GM23338 (cell line): ENCODE data around the gene PRC1. TPM values are rescaled to one million over a fixed set of nuclear protein-coding genes. Genes with fewer than 3 reads are reported as not detected.

Experiments
- ATAC-seq: fragments of 200-7000 bp; cut with Tn5 transposase; 3 replicates; pipeline ENCODE4 v1.9.1; 2020
- DNase-seq: peaks from one replicate; pipeline ENCODE4 v3.0.0-alpha.2; 2015; ENCODE audit warnings: low spot score
- H2AFZ ChIP-seq: fragments of 200-600 bp; sonication (generic); 2 replicates; pipeline ENCODE4 v1.8.0; 2016; ENCODE audit warnings: antibody characterized with exemption, mild to moderate bottlenecking, moderate library complexity
- H3F3A ChIP-seq: fragments of 200-600 bp; sonication (generic); replicated peaks from 2 replicates; pipeline ENCODE4 v1.8.0; 2017; ENCODE audit warnings: antibody characterized with exemption, mixed run types, low read depth
- H3K27ac ChIP-seq: fragments of 200-600 bp; sonication (generic); 2 replicates; pipeline ENCODE4 v1.6.1; 2016; ENCODE audit warnings: low read depth
- H3K27me3 ChIP-seq: fragments of 200-600 bp; sonication (generic); 2 replicates; pipeline ENCODE4 v1.8.0; 2016; ENCODE audit warnings: mild to moderate bottlenecking, mixed run types, moderate library complexity; ENCODE audit not compliant: insufficient read depth
- H3K36me3 ChIP-seq: fragments of 200-600 bp; sonication (generic); 2 replicates; pipeline ENCODE4 v1.8.0; 2016; ENCODE audit warnings: mild to moderate bottlenecking; ENCODE audit not compliant: insufficient read depth
- H3K4me1 ChIP-seq: fragments of 200-600 bp; sonication (generic); 2 replicates; pipeline ENCODE4 v1.8.0; 2016; ENCODE audit warnings: mild to moderate bottlenecking, moderate library complexity; ENCODE audit not compliant: insufficient read depth
- H3K4me2 ChIP-seq: fragments of 200-600 bp; sonication (generic); 2 replicates; pipeline ENCODE4 v1.7.1; 2017; ENCODE audit warnings: mixed run types
- H3K4me3 ChIP-seq: fragments of 200-600 bp; sonication (generic); 2 replicates; pipeline ENCODE4 v1.6.1; 2016; ENCODE audit warnings: mixed run types
- H3K79me2 ChIP-seq: fragments of 200-600 bp; sonication (generic); replicated peaks from 2 replicates; pipeline ENCODE4 v1.8.0; 2017; ENCODE audit warnings: mild to moderate bottlenecking; ENCODE audit not compliant: insufficient read depth
- H3K9me2 ChIP-seq: fragments of 200-600 bp; sonication (generic); 2 replicates; pipeline ENCODE4 v1.8.0; 2017; ENCODE audit not compliant: insufficient read depth
- H4K20me1 ChIP-seq: fragments of 200-600 bp; sonication (generic); replicated peaks from 2 replicates; pipeline ENCODE4 v1.8.0; 2017; ENCODE audit warnings: mild to moderate bottlenecking; ENCODE audit not compliant: insufficient read depth
- H3K27ac Mint-ChIP-seq: 2 replicates; pipeline ENCODE4 v1.8.0; 2020; ENCODE audit warnings: inconsistent platforms, mild to moderate bottlenecking, moderate library complexity, mixed read lengths
- H3K27me3 Mint-ChIP-seq: 3 replicates; pipeline ENCODE4 v1.8.0; 2022; ENCODE audit warnings: low read depth, mild to moderate bottlenecking, moderate library complexity, mixed read lengths, inconsistent platforms; ENCODE audit not compliant: insufficient read depth, poor library complexity
- H3K36me3 Mint-ChIP-seq: 3 replicates; pipeline ENCODE4 v1.8.0; 2021; ENCODE audit warnings: low read depth, mild to moderate bottlenecking, inconsistent platforms, moderate library complexity, mixed read lengths
- H3K4me1 Mint-ChIP-seq: 3 replicates; pipeline ENCODE4 v1.8.0; 2020; ENCODE audit warnings: mild to moderate bottlenecking, inconsistent platforms, mixed read lengths
- H3K4me3 Mint-ChIP-seq: 3 replicates; pipeline ENCODE4 v1.8.0; 2021; ENCODE audit warnings: moderate library complexity, mild to moderate bottlenecking, inconsistent platforms, mixed read lengths
- H3K9me3 Mint-ChIP-seq: 3 replicates; pipeline ENCODE4 v1.8.0; 2020; ENCODE audit warnings: moderate library complexity, mild to moderate bottlenecking, inconsistent platforms, mixed read lengths
- CREB1 ChIP-seq: fragments of 250-450 bp; sonication (Bioruptor Pico); IDR thresholded peaks from 2 replicates; pipeline ENCODE4 v1.5.0; 2020; ENCODE audit warnings: low read depth, mild to moderate bottlenecking, moderate library complexity
- EZH2 ChIP-seq: fragments of 200-600 bp; sonication (generic); IDR thresholded peaks from one replicate; pipeline ENCODE4 v1.8.0; 2017; ENCODE audit warnings: antibody characterized with exemption, mild to moderate bottlenecking, low read depth; ENCODE audit not compliant: unreplicated experiment
- JUNB ChIP-seq: IDR thresholded peaks from one replicate; pipeline ENCODE4 v1.6.1; 2016; ENCODE audit warnings: antibody characterized with exemption; ENCODE audit not compliant: unreplicated experiment
- NANOG ChIP-seq: IDR thresholded peaks from 2 replicates; pipeline ENCODE4 v1.6.1; 2016; ENCODE audit warnings: antibody characterized with exemption, borderline replicate concordance
- STAT1 ChIP-seq: IDR thresholded peaks from one replicate; pipeline ENCODE4 v1.6.1; 2016; ENCODE audit warnings: antibody characterized with exemption; ENCODE audit not compliant: unreplicated experiment
- ZNF114 ChIP-seq: fragments of 250-450 bp; sonication (Bioruptor Pico); IDR thresholded peaks from 2 replicates; pipeline ENCODE4 v1.5.0; 2020; ENCODE audit warnings: mild to moderate bottlenecking, moderate library complexity
- polyA plus RNA-seq: library from polyadenylated mRNA; unstranded; fragments of >200 nt; fragmentation: Nextera tagmentation; extraction: Ambion mirVana; gene quantifications from 2 replicates; pipeline ENCODE4 v1.2.1, GENCODE V29; 2016
- total RNA-seq: library from RNA; depleted of rRNA; stranded (reverse); fragments of >200 nt; shearing (Covaris generic); gene quantifications from 2 replicates; pipeline ENCODE4 v1.2.3, GENCODE V29; 2014
- TF ChIP-seq, protein P1 (sequence below): fragments of 250-450 bp; sonication (Bioruptor Pico); IDR thresholded peaks from 2 replicates; pipeline ENCODE4 v1.5.0; 2020; ENCODE audit warnings: mild to moderate bottlenecking, moderate library complexity
- TF ChIP-seq, protein P2 (sequence below), 2 experiments: fragments of 200-600 bp in 1 of 2; sonication (generic) in 1 of 2; conservative IDR thresholded peaks; 2 replicates each; pipeline versions ENCODE4 v1.5.1 to v1.6.1; 2016 to 2017; ENCODE audit warnings: antibody characterized with exemption in 2 of 2, low read depth in 2 of 2, mild to moderate bottlenecking in 2 of 2, moderate library complexity in 1 of 2
- TF ChIP-seq, protein P3 (sequence below): IDR thresholded peaks from one replicate; pipeline ENCODE4 v1.6.1; 2018; ENCODE audit warnings: antibody characterized with exemption; ENCODE audit not compliant: unreplicated experiment
- TF ChIP-seq, protein P4 (sequence below): IDR thresholded peaks from 2 replicates; pipeline ENCODE4 v1.6.1; 2016; ENCODE audit warnings: antibody characterized with exemption

PRC1 gene
- total and polyA plus RNA-seq, 2 experiments from 2014 or later: 102 to 150 TPM

DNA sequence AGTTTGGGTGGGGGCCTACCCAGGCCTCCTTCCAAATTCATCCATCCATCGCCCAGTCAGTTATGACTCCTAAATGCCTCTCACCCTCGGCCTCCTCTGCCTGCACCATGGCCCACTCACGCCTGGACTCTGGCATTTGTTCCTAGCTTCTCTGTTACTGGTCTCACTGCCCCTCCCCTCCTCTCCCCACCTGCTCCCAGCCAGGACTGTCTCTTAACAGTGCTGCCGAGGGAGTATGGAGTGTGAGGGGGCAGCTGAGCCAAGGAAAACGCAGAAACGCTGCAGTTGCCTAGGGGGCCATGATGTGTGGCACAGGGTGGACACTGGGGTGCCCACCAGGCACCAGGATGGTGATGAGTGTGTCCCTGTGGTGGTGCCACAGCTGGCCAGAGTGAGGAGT, 36.5 kb downstream of the PRC1 start:
- H3K4me3 ChIP-seq: peak overlapping the region; percentile 75
- H3K4me2 ChIP-seq: peak overlapping the region; percentile 84
- H3K36me3 ChIP-seq: peaks cover 4% of the 10 kb centered on the region
- Mint-ChIP-seq H3K9me3 (no peaks in the 10 kb centered on the region; the same call in 2 of the 3 replicates), H3K4me1 (peaks cover 10% of the 10 kb centered on the region), H3K27ac (peak overlapping the region; percentile 71), H3K36me3 (peaks cover 40% of the 10 kb centered on the region), H3K27me3 (peaks cover 19% of the 10 kb centered on the region), H3K4me3 (peak overlapping the region; percentile 80)
- H3K79me2 ChIP-seq: no peaks in the 10 kb centered on the region
- H3K27ac ChIP-seq: no peak overlapping the region
- H3K27me3 ChIP-seq: no peaks in the 10 kb centered on the region
- H3K4me1 ChIP-seq: peaks cover 13% of the 10 kb centered on the region
- ATAC-seq (no peak), DNase-seq (no peak)
- H2AFZ ChIP-seq: peak overlapping the region; percentile 74; the same call in 1 of the 2 replicates
- 0 out of 2 replicates have a peak, but pooled peaks cover 5% of the 10 kb centered on the region for H4K20me1 ChIP-seq
- TF ChIP-seq JUNB: no peak
- TF ChIP-seq, protein P1, sequence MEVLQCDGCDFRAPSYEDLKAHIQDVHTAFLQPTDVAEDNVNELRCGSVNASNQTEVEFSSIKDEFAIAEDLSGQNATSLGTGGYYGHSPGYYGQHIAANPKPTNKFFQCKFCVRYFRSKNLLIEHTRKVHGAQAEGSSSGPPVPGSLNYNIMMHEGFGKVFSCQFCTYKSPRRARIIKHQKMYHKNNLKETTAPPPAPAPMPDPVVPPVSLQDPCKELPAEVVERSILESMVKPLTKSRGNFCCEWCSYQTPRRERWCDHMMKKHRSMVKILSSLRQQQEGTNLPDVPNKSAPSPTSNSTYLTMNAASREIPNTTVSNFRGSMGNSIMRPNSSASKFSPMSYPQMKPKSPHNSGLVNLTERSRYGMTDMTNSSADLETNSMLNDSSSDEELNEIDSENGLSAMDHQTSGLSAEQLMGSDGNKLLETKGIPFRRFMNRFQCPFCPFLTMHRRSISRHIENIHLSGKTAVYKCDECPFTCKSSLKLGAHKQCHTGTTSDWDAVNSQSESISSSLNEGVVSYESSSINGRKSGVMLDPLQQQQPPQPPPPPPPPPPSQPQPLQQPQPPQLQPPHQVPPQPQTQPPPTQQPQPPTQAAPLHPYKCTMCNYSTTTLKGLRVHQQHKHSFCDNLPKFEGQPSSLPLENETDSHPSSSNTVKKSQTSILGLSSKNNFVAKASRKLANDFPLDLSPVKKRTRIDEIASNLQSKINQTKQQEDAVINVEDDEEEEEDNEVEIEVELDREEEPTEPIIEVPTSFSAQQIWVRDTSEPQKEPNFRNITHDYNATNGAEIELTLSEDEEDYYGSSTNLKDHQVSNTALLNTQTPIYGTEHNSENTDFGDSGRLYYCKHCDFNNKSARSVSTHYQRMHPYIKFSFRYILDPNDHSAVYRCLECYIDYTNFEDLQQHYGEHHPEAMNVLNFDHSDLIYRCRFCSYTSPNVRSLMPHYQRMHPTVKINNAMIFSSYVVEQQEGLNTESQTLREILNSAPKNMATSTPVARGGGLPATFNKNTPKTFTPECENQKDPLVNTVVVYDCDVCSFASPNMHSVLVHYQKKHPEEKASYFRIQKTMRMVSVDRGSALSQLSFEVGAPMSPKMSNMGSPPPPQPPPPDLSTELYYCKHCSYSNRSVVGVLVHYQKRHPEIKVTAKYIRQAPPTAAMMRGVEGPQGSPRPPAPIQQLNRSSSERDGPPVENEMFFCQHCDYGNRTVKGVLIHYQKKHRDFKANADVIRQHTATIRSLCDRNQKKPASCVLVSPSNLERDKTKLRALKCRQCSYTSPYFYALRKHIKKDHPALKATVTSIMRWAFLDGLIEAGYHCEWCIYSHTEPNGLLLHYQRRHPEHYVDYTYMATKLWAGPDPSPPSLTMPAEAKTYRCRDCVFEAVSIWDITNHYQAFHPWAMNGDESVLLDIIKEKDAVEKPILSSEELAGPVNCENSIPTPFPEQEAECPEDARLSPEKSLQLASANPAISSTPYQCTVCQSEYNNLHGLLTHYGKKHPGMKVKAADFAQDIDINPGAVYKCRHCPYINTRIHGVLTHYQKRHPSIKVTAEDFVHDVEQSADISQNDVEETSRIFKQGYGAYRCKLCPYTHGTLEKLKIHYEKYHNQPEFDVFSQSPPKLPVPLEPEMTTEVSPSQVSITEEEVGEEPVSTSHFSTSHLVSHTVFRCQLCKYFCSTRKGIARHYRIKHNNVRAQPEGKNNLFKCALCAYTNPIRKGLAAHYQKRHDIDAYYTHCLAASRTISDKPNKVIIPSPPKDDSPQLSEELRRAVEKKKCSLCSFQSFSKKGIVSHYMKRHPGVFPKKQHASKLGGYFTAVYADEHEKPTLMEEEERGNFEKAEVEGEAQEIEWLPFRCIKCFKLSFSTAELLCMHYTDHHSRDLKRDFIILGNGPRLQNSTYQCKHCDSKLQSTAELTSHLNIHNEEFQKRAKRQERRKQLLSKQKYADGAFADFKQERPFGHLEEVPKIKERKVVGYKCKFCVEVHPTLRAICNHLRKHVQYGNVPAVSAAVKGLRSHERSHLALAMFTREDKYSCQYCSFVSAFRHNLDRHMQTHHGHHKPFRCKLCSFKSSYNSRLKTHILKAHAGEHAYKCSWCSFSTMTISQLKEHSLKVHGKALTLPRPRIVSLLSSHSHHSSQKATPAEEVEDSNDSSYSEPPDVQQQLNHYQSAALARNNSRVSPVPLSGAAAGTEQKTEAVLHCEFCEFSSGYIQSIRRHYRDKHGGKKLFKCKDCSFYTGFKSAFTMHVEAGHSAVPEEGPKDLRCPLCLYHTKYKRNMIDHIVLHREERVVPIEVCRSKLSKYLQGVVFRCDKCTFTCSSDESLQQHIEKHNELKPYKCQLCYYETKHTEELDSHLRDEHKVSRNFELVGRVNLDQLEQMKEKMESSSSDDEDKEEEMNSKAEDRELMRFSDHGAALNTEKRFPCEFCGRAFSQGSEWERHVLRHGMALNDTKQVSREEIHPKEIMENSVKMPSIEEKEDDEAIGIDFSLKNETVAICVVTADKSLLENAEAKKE: no peak
- TF ChIP-seq, protein P2, sequence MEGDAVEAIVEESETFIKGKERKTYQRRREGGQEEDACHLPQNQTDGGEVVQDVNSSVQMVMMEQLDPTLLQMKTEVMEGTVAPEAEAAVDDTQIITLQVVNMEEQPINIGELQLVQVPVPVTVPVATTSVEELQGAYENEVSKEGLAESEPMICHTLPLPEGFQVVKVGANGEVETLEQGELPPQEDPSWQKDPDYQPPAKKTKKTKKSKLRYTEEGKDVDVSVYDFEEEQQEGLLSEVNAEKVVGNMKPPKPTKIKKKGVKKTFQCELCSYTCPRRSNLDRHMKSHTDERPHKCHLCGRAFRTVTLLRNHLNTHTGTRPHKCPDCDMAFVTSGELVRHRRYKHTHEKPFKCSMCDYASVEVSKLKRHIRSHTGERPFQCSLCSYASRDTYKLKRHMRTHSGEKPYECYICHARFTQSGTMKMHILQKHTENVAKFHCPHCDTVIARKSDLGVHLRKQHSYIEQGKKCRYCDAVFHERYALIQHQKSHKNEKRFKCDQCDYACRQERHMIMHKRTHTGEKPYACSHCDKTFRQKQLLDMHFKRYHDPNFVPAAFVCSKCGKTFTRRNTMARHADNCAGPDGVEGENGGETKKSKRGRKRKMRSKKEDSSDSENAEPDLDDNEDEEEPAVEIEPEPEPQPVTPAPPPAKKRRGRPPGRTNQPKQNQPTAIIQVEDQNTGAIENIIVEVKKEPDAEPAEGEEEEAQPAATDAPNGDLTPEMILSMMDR (conservative IDR thresholded peaks at IDR 0.05; ENCODE audit: low read depth in 2 of 2): no peak
- no peak for TF ChIP-seq STAT1
- TF ChIP-seq CREB1: no peak
- TF ChIP-seq, protein P3, sequence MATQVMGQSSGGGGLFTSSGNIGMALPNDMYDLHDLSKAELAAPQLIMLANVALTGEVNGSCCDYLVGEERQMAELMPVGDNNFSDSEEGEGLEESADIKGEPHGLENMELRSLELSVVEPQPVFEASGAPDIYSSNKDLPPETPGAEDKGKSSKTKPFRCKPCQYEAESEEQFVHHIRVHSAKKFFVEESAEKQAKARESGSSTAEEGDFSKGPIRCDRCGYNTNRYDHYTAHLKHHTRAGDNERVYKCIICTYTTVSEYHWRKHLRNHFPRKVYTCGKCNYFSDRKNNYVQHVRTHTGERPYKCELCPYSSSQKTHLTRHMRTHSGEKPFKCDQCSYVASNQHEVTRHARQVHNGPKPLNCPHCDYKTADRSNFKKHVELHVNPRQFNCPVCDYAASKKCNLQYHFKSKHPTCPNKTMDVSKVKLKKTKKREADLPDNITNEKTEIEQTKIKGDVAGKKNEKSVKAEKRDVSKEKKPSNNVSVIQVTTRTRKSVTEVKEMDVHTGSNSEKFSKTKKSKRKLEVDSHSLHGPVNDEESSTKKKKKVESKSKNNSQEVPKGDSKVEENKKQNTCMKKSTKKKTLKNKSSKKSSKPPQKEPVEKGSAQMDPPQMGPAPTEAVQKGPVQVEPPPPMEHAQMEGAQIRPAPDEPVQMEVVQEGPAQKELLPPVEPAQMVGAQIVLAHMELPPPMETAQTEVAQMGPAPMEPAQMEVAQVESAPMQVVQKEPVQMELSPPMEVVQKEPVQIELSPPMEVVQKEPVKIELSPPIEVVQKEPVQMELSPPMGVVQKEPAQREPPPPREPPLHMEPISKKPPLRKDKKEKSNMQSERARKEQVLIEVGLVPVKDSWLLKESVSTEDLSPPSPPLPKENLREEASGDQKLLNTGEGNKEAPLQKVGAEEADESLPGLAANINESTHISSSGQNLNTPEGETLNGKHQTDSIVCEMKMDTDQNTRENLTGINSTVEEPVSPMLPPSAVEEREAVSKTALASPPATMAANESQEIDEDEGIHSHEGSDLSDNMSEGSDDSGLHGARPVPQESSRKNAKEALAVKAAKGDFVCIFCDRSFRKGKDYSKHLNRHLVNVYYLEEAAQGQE: no peak
- TF ChIP-seq ZNF114 (CRISPR knock-in tag): no peak
- no peak for TF ChIP-seq NANOG
- TF ChIP-seq, protein P4, sequence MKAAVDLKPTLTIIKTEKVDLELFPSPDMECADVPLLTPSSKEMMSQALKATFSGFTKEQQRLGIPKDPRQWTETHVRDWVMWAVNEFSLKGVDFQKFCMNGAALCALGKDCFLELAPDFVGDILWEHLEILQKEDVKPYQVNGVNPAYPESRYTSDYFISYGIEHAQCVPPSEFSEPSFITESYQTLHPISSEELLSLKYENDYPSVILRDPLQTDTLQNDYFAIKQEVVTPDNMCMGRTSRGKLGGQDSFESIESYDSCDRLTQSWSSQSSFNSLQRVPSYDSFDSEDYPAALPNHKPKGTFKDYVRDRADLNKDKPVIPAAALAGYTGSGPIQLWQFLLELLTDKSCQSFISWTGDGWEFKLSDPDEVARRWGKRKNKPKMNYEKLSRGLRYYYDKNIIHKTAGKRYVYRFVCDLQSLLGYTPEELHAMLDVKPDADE: no peak
- no peak for TF ChIP-seq EZH2
- H3K9me2 ChIP-seq: no peaks in the 10 kb centered on the region
- H3F3A ChIP-seq: peaks cover 17% of the 10 kb centered on the region; the same call in 1 of the 2 replicates
